ENCODE results near the gene OLFML1.
A peak's percentile ranks its signal among the peaks of the same experiment; 100 is the strongest.
"Not testable (repeated sequence)": the region's sequence is repeated elsewhere in the genome, so short reads cannot be mapped to it uniquely, and the experiment has no call there.

The OLFML1 gene

DNA sequence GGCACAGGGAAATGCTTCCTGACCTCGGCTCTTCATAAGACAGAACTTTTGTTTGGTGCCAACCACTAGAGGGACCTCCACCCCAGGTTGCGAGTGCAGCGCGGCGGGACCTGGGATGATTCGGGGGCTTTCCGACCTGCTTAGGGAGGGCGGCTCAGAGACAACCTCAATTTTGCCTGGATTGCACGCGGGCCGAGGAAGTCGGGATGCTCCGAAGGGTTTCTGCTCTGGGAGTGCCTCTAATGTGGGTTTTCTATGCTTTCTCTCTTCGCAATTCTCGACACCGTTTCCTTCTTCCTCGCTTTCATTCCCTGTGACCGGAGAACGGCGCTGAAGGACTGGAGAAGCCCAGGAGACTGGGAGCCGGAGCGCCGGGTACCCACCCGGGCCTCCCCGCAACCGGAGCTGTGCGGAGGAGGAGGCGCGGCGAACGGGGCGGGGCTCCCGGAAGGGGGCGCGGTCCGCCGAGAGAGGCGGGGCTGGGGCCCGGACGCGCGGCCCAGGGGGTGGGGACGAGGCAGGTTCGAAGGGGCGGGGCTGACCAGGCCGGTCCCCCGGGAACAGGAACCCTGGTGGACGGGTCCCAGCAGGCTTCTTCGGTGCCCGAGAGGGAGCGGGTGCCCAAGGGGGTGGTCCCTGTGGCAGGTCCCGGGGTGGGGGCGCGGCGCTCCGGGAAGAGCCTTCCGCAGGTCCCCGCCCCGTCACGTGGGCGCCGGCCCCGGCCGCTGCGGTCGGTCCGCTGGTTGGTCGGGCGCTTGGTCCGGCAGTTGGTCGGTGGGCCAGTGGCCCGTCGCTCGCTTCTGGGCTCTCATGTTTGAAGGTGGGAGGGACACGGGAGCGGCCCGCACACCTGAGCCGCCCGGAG, 28.2 kb downstream of the OLFML1 start, which contains the start of gene PPFIBP2:
Gene PPFIBP2, plus strand, starts transcription at position 766 of the 865 bp plus-strand sequence. CDS start 35,477 bp downstream, outside the sequence.
- peak; percentile 77 for DNase-seq

DNA sequence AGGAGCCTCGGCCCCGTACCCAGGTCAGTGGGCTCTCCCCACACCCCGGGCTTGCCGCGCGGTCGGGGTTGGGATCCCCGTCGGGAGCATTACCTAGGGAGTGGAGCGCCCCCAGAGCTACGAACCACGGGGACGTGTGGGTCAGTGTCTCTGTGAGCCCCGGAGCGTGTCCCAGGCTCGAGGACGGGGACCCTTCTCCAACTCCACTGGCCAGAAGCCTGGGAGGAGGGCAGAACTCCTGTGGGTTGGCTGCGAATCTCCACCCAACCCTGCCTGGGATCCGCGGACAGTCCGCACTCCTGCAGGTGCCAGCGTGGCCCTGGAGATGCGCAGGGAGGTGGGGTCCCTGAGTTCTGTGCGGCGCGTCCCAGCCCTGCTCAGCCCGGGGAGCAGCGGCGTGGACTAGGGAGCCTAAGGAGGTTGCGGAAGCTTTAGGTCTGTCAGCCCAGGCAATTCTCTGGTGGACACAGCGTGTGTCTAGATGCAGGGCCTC, 28.8 kb downstream of the OLFML1 start:
- DNase-seq, result peak; percentile 39

DNA sequence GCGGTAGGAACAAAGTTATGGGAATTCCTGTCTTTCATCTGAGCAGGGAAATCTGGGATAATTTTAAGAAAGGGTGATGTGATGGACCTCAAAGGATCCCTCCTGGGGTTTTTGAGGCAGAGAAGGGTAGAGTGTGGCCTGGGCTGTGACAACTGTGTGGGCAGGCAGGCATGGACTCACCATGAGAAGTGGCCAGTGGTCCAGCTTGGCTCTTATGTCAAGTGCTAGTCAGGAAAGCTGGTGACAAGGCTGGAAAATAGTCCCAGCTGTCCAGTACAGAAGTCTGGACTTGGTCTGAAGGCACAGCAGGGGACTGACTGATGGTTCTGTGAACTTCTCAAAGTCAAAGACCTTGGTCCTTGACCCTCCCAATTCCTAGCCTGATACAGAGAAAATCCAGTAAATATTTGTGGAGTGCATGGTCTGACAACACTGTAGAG, 30.2 kb downstream of the OLFML1 start:
- no peak for DNase-seq

DNA sequence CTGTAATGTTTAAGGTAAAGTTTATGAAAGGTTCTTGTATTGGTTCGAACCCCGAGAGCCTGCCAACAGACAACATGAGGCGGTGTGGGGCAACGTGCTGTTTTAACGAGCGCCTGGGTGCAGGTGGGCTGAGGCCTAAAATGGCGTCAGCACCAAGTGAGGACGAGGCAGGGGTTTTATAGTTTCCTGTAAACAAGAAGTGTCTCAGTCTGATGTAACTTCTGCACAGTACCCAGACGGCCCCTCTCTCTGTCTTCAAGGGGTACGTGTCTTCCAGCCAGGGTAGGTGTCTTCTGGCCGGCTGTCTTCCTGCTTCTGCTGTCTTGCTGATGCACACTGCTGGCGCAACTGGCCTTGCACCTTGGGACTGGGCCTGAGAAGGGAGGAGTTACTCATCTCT, 31.2 kb downstream of the OLFML1 start:
- no peak for DNase-seq

DNA sequence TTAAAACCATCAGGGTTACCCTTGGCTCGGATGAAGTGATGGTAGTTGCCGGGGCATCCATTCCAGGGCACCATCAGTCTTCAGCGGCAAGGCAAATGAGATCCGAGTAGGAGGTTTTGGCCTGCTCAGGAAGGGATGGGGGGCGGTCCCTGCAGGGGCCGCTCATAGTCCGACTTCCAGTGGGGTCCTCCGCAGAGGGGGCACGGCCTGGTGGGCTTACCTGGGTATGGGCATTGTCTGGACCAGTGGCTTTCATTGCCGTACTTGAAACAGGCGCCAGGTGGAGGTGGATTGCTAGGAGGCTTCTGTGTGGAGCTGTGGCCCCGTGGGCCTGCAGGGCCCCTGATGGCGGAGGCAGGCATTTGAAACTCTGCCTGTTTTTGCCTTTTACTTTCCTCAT, 32.4 kb downstream of the OLFML1 start:
- not testable (repeated sequence) for DNase-seq

DNA sequence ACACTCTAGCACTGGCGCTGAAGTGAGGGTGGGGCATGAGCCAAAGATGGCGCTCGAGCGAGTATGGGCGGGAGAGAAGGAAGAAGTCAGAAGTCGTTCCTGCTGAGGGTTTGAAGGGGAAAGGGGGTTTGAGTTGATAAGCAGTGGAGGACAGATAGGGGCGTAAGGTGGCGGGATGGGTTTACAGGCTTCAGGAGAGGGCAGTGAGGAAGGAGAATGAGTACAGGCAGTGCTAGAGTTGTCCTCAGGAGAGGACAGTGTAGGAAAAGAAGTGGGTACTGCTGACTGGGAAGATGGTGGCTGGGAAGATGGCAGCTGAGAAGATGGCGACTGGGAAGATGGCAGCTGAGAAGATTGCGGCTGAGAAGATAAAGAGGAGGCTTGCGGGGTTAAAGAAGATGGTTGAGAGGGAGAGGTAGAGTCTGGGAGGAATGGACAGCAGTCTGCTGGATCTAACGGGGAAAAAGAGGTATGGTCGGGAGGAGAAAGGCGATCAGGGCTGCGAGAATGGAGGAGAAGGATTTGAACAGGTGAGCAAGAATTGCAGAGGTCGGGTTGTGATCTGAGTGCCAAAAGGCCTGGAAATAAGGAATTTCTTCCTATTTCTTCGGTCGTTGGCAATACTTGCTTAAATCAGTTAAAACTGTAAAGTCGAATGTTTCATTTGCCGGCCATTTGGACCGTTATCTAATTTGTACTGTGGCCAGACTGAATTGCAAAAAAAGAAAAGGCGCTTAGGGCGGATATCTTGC, 33.7 kb downstream of the OLFML1 start:
- peak; percentile 11 for DNase-seq

DNA sequence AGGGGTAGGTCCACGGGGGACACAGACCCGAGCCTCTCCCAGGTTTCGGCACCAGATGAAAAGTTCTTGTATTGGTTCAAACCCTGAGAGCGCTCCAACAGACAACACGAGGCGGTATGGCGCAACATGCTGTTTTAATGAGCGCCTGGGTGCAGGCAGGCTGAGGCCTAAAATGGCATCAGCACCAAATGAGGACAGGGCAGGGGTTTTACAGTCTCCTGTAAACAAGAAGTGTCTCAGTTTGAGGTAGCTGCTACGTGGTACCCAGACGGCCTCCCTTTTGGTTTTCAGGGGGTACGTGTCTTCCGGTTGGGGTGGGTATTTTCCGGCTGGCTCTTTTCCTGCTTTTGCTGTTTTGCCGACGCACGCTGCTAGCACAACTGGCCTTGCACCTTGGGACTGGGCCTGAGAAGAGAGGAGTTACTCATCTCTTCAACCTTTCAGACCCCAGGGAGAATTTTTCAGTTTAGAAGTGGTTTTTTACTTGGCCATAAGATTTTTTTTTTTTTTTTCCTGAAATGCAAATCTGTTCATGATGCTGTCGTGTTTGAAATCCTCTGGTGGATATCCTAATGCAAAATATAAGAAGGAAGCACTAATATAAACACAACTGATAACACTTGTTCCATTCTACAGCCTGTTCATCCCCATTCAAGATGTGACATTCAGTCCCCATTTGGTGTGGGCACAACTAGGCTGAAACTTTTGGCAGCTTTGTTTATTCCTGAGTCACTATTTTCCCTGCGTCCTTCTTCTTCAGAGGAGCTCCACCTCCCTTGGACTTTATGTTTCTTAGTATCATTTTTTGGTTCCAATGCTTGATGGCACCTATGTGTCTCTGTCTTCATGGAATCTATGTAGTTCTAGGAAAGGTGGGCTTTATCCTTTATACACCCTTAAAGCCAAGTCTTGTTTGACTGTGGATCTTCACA, 35.0 kb downstream of the OLFML1 start:
- peak; percentile 51 for DNase-seq

DNA sequence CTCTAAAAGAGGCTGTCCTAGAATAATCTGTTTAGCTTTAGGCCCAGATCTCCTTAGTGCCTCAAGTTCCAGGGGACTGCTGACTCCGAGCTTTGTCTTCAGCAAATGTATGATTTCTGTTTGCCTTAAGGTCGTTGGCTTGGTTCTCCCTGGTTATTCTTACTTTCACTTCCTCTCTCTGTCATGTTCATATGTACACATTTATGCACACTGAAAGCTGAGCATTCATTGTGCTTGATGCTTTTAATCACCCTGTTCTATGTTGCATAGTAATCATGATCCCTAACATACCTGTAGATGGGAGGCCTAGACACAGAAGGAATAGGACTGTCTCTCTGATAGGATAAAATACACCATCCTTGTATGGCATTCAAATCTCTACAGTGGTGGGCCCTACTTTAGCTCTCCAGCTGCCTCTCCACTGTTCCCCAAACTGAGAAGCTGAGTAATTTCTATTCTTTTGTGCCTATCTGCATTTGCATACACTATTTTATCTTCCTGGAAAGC, 35.7 kb downstream of the OLFML1 start:
- DNase-seq, result peak; percentile 77

DNA sequence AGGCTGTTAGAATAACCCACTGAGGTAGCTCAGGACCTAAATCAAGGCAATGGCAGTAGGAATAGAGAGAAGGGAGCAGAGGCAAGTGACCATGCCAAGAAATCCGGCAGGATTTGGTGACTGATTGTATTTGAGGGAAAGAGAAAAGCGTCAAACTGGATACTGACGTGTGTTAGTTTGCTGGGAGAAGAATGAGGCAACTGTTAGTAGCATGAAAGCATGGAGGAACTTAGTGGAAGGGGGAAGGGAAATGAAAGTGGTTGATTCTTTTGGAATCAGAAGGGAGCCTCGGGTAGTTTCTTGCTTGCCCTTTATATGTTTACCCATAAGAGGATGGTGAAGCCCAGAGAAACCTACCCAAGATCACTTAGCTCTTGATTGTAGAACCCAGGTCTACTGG, 36.8 kb downstream of the OLFML1 start:
- no peak for DNase-seq

DNA sequence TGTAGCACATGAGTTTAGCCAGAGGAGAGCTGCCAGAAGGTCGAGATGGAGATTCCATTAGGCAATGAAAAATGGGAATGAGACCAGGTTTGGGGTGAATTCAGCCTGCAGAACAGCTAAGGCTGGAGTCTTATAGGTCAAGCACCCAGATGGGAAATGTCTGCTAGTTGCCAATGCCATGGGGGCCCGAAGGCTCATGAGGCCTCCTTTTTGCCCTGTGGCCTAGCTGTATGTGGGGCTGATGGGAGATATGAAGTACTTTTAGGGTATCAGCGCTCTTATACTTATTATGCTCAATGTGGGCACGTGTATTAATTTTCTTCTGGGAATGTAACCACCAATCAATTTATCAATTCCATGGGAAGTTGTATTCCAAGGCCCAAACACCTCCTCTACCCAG, 37.2 kb downstream of the OLFML1 start:
- no peak for DNase-seq

DNA sequence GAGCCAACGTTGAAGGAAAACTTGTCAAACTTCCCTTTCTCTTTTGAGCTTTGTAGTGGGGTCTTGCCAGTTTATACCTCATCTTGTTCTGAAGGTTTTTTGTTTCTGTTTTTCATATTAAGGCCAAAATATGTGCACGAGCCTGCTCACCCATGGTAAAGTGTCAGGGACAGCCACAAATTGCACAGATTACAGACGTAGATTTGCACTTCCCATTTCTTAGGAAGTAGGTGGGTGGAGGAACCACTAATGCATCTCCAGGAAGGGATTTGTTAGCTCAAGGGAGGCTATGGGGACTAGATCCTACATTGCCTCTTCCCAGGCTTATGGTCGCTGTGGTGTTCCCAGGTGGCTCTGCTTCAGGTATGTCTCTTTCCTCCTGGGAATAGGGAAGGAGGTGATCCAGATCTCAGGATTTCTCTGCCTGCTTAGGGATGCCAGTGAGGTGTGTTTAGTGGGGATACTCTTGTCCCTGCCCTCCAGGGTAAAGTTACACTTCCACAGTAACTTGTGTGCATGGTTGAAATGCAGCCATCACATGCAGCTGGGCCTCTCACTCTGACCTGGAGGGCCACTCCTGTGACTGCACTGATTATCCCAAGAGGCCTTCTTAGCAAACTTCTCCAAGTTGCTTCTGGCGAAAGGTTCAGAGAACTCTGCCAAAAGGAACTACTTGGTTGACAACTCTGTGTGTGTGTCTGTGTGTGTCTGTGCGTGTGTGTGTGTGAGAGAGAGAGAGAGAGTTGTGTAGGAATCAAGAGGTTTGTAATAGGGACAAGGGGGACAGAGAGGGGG, 38.3 kb downstream of the OLFML1 start:
- no peak for DNase-seq

DNA sequence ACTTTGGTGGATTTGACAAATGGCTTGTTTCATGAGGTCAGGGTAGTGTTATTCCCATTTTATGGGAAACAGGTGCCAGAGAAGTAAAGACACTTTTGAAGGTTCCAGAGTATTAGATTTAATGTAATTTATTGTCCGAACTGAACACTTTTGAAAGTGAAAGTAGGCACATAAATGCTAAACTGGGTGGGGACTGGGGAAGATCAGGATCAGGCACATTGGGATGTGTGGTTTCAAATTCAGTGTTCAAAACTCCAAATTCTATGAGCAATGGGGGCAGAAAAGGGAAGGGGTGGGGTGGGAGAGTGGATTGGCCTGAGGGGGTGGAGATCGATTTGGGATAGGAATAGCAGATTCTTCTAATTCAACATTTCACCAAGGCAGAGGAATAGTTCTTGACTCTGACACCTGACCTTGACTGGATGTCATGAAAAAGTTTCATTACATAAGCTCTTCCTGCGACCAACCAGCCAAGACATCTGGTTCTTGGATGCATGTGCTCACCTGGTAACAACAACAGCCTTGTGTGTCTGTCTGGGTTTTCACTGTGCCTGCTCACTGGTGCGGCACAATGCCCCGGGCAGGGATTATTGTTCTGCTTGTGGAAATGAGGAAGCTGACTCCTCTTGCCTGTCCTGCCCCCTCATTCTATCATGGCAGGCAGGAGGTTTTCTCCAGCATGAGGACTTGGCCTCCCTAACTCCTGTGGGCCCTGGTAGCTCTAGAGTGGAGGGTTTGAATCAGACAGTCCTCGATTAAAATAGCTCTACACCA, 39.3 kb downstream of the OLFML1 start:
- DNase-seq, result peak; percentile 16

DNA sequence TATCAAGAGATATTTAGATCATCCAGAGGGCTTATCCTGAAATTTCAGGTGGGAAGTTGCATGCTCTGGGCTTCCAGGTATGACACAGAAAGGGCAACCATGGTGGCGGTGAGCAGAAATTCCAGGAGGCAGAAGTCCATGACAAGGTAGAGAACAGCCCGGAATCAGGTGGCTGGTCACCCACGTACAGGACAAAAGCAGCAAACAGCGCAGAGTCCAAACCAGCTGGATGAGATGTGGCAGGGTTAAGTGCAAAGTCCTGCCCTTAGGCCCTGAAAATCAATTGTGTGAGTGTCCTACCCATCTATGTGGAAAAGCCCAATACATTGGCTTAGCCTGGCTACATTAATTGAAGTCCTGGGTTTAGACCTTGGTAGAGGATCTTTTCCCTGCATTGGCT, 40.1 kb downstream of the OLFML1 start:
- no peak for DNase-seq

DNA sequence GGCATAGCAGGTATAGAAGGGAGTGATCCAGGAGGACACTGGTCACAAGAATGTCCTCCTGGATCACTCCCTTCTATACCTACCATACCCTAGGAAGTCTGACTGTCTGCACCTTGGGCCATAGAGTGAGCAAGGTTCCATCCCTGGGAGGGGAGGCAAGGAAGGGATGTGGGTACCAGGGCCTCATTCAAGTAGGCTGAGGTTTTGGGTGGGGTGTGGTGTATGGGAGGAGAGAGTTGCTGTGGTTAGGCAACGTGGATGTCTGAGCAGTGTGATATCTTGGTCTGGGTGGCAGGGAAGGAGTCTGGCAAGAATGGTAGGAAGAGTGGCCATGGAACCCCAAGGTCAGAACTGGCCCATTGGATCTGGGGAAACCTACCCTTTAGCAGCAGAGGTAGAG, 41.7 kb downstream of the OLFML1 start:
- no peak for DNase-seq

DNA sequence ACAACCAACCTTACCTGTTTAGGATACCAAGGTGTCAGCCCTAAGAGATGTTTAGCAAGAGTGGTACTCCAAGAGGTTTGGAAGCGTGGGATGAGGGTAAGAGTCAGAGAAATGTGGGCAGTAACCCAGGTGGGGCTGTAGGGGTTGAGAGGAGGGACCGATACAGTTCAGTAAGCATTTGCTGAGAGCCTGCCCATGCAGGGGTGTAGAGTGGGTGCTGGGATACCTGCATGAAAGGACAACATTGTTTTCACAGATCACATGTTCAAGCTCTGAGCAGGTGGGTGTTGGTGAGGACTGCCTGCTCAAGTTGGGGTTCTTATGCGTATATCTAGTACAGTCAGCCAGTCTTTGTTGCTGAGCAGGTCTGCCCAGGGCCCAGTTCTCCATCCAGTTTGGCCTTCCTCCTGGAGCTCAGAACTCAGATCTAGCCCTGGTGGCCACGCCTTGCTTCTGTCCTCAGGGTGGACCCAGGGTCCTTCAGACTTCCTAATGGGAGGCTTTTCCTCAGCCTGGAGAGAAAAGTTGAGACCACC, 43.3 kb downstream of the OLFML1 start:
- DNase-seq, result no peak

DNA sequence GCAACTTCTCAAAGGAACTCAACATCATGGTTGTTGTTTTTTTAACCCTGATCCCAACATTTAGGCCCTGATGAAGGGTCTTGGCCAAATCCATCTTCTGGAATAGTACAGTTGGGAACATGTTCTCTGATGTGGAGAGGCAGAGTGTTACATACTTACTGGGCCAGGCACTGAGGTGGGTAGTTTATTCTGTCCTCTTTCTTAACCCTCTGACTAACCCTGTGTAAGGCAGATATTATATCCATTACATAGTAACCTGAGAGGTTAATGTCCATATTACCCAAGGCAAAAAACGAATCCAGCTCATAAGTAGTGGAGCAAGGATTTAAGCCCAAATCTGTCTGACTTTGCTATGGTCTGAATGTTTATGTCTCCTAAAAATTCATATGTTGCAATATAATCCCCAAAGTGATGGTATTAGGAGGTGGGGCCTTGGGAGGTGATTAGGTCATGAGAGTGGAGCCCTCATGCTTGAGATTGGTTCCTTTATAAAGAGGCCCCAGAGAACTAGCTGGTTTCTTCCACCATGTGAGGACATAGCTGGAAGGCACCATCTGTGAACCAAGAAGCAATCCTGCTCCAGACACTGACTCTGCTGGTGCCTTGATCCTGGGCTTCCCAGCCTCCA, 44.8 kb downstream of the OLFML1 start:
- no peak for DNase-seq

DNA sequence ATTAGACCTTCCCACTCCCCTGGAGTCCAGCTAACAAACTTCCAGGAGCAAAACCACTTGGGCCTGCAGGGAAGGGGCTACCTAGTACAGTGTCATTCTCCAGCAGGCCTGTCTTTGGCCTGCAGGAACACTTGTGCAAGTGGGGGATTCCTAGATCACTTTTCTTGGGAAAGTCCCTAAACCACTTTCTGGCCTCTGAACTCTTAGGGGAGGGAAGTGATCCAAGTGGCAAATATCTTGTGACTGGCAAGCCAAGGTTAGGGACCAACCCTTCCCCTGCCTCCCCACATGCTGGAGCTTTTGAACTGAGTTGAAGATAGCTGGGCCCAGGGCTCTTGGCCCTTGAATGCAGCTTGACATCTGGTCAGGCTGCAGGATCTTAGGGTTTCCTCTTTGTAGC, 45.7 kb downstream of the OLFML1 start:
- DNase-seq, result no peak

DNA sequence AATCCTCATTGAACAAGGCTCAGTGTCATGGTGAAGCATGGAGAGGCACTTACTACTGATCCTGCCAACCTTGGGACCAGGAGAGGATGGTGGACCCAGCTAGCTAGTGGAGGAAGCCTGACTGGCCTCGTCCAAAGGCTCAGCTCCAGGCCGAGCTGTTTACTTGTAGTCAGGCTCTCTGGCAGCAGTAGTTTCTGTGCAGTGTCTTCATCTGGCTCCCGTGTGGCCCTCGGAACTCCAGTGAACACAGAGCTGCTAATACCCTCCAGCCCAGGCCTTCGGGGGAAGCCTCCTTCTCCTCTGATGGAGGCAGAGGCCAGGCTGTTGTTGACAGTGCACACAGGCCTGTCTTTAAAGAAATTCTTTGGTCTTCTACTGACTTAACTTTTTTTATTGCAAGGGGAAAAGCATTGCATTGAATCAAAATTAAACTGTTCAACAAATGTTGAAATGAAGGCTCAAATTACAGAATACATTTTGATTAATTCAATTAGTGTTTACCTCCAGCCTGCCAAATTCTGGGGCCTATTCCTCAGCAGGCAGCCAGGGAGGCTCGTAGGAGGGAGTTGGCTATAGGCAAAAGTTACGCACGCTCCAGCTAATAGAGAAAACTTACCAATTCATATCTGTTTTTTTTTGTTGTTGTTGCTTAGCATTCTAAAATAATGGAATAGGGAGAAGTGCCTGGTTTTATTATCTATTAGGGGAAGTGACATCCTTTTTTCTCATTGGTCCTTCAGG, 47.3 kb downstream of the OLFML1 start:
- DNase-seq, result no peak
